Mammary epithelial cell (primary cell): ENCODE results near the gene GBP3.

Source experiments
- CTCF ChIP-seq, 2 donors: IDR thresholded peaks in 1 of 2; conservative IDR thresholded peaks in 1 of 2; 2 replicates each; pipeline ENCODE4 v1.5.1; 2011 to 2012; ENCODE audit warnings: inconsistent platforms in 2 of 2, low read length in 2 of 2, mild to moderate bottlenecking in 2 of 2, control low read depth in 1 of 2, low read depth in 1 of 2; ENCODE audit not compliant: insufficient read depth in 1 of 2; ENCODE audit errors: extremely low read depth in 1 of 2
- EZH2 ChIP-seq: IDR thresholded peaks from 2 replicates; pipeline ENCODE4 v1.6.1; 2012; ENCODE audit warnings: low read length, inconsistent platforms, borderline replicate concordance

GRCh38 chr1:89069951-89070350 lies 47.3 kb upstream of the GBP3 start:
- TF ChIP-seq CTCF (conservative IDR thresholded peaks at IDR 0.05 in 1 of 2, IDR thresholded peaks at IDR 0.05 in 1 of 2; ENCODE audit: extremely low read depth in 1 of 2, insufficient read depth in 1 of 2, low read depth in 1 of 2, low read length in 2 of 2), result no peak
- TF ChIP-seq EZH2, result no peak
